PC-9 (cell line): ENCODE measurements around the gene ATAD3B.
"Not testable (repeated sequence)": the region's sequence is repeated elsewhere in the genome, so short reads cannot be mapped to it uniquely, and the experiment has no call there.

Experiments used
- CTCF ChIP-seq: fragments of 200-600 bp; sonication (generic); conservative IDR thresholded peaks from 2 replicates; pipeline ENCODE4 v1.6.1; 2017; ENCODE audit warnings: mixed run types, antibody characterized with exemption, mild to moderate bottlenecking, moderate library complexity
- EZH2 ChIP-seq: fragments of 200-600 bp; sonication (generic); IDR thresholded peaks from 2 replicates; pipeline ENCODE4 v1.8.0; 2017; ENCODE audit warnings: antibody characterized with exemption, low read depth

- TF ChIP-seq CTCF, EZH2: not testable (repeated sequence)
Observed at GRCh38 chr1:1524750-1525383, 53.3 kb downstream of the ATAD3B start.
